Skeletal muscle tissue (tissue), 4 donors: ENCODE results near the gene BICDL2. TPM values are rescaled to one million over a fixed set of nuclear protein-coding genes. Genes with fewer than 3 reads are reported as not detected.
"Not testable (repeated sequence)": the region's sequence is repeated elsewhere in the genome, so short reads cannot be mapped to it uniquely, and the experiment has no call there.

ENCODE experiments used
- H3K27ac ChIP-seq: one replicate; pipeline ENCODE4 v1.7.0; 2013; ENCODE audit warnings: mild to moderate bottlenecking, low read depth, low read length, inconsistent platforms
- H3K27me3 ChIP-seq, 3 donors: one replicate each; pipeline ENCODE4 v1.7.0; 2013; ENCODE audit warnings: low read length in 3 of 3; ENCODE audit not compliant: control insufficient read depth in 3 of 3, insufficient read depth in 3 of 3
- H3K36me3 ChIP-seq, 3 donors: one replicate each; pipeline ENCODE4 v1.7.0; 2013; ENCODE audit warnings: low read length in 3 of 3; ENCODE audit not compliant: control insufficient read depth in 3 of 3, insufficient read depth in 3 of 3
- H3K4me1 ChIP-seq, 3 donors: one replicate each; pipeline ENCODE4 v1.7.0; 2013; ENCODE audit warnings: low read length in 3 of 3, mild to moderate bottlenecking in 3 of 3; ENCODE audit not compliant: control insufficient read depth in 3 of 3, insufficient read depth in 3 of 3
- H3K4me3 ChIP-seq, 3 donors: one replicate each; pipeline ENCODE4 v1.7.0; 2013; ENCODE audit warnings: low read length in 3 of 3
- H3K9ac ChIP-seq, 3 donors: one replicate each; pipeline ENCODE4 v1.7.0; 2013; ENCODE audit warnings: low read length in 3 of 3, mild to moderate bottlenecking in 3 of 3, moderate library complexity in 2 of 3, low read depth in 1 of 3
- H3K9me3 ChIP-seq, 3 donors: one replicate each; pipeline ENCODE4 v1.7.0; 2013; ENCODE audit warnings: low read length in 3 of 3; ENCODE audit not compliant: control insufficient read depth in 3 of 3
- total RNA-seq: library from RNA; depleted of rRNA; stranded (reverse); fragments of >200 nt; gene quantifications from one replicate; pipeline ENCODE4 v1.2.3, GENCODE V29; 2014
- donor health status: Osteomylitis.

BICDL2 gene
- total RNA-seq, 1 donor from 2014 or later: not detected

GRCh38 chr16:3075523-3075915, 38.8 kb upstream of the BICDL2 start:
- H3K9ac ChIP-seq: no peak overlapping the region
- no peak overlapping the region for H3K27ac ChIP-seq
- H3K27me3 ChIP-seq: peaks cover 0 to 4% (median 4%) of the 10 kb centered on the region in 3 donors
- H3K36me3 ChIP-seq: no peaks in the 10 kb centered on the region
- H3K9me3 ChIP-seq: no peaks in the 10 kb centered on the region
- H3K4me1 ChIP-seq: peaks cover 0 to 6% (median 5%) of the 10 kb centered on the region in 3 donors
- H3K4me3 ChIP-seq: no peak overlapping the region

GRCh38 chr16:3074860-3075522, 38.2 kb upstream of the BICDL2 start:
- no peaks in the 10 kb centered on the region for H3K36me3 ChIP-seq
- H3K27ac ChIP-seq: no peak overlapping the region

GRCh38 chr16:3073448-3073847, 36.7 kb upstream of the BICDL2 start:
- H3K27me3 ChIP-seq: peaks cover 0 to 4% (median 4%) of the 10 kb centered on the region in 3 donors
- H3K9ac ChIP-seq: no peak overlapping the region
- H3K4me1 ChIP-seq: peaks cover 0 to 7% (median 6%) of the 10 kb centered on the region in 3 donors
- no peaks in the 10 kb centered on the region for H3K9me3 ChIP-seq
- no peak overlapping the region for H3K27ac ChIP-seq
- peaks cover 0 to 8% (median 1%) of the 10 kb centered on the region in 3 donors for H3K36me3 ChIP-seq
- H3K4me3 ChIP-seq: no peak overlapping the region

More at GRCh38 chr16:3074860-3075522, 38.2 kb upstream of the BICDL2 start:
- H3K4me3 ChIP-seq: no peak overlapping the region
- H3K9ac ChIP-seq: no peak overlapping the region
- peaks cover 0 to 6% (median 5%) of the 10 kb centered on the region in 3 donors for H3K4me1 ChIP-seq
- no peaks in the 10 kb centered on the region for H3K9me3 ChIP-seq
- H3K27me3 ChIP-seq: peaks cover 0 to 4% (median 4%) of the 10 kb centered on the region in 3 donors

- not testable (repeated sequence) for H3K9me3 ChIP-seq, H3K4me3 ChIP-seq, H3K27ac ChIP-seq
Measured at GRCh38 chr16:3072576-3073263, 36.0 kb upstream of the BICDL2 start.

GRCh38 chr16:3072148-3072547, 35.4 kb upstream of the BICDL2 start:
- H3K9ac ChIP-seq, H3K9me3 ChIP-seq, H3K27ac ChIP-seq, H3K4me3 ChIP-seq, H3K27me3 ChIP-seq: not testable (repeated sequence)
- H3K36me3 ChIP-seq: peaks cover 0 to 11% (median 7%) of the 10 kb centered on the region in 3 donors
- peaks cover 6 to 19% (median 8%) of the 10 kb centered on the region in 3 donors for H3K4me1 ChIP-seq

More at GRCh38 chr16:3072576-3073263, 36.0 kb upstream of the BICDL2 start:
- H3K27me3 ChIP-seq, H3K9ac ChIP-seq: not testable (repeated sequence)
- peaks cover 6 to 13% (median 6%) of the 10 kb centered on the region in 3 donors for H3K4me1 ChIP-seq
- peaks cover 0 to 11% (median 7%) of the 10 kb centered on the region in 3 donors for H3K36me3 ChIP-seq

GRCh38 chr16:3071655-3072054, 34.9 kb upstream of the BICDL2 start:
- Histone ChIP-seq H3K4me1 (peaks cover 6 to 22% (median 13%) of the 10 kb centered on the region in 3 donors), H3K9me3 (no peaks in the 10 kb centered on the region), H3K27me3 (peaks cover 0 to 4% (median 4%) of the 10 kb centered on the region in 3 donors), H3K9ac (no peak overlapping the region), H3K27ac (no peak overlapping the region), H3K36me3 (peaks cover 0 to 11% (median 7%) of the 10 kb centered on the region in 3 donors), H3K4me3 (no peak overlapping the region)

GRCh38 chr16:3070608-3071111, 33.9 kb upstream of the BICDL2 start:
- no peak overlapping the region for H3K4me3 ChIP-seq
- H3K4me1 ChIP-seq: peaks cover 15 to 32% (median 23%) of the 10 kb centered on the region in 3 donors
- no peak overlapping the region for H3K9ac ChIP-seq
- H3K27me3 ChIP-seq: peaks cover 0 to 4% (median 4%) of the 10 kb centered on the region in 3 donors
- no peak overlapping the region for H3K27ac ChIP-seq
- H3K9me3 ChIP-seq: no peaks in the 10 kb centered on the region
- peaks cover 0 to 11% (median 7%) of the 10 kb centered on the region in 3 donors for H3K36me3 ChIP-seq

GRCh38 chr16:3069146-3069545, 32.4 kb upstream of the BICDL2 start:
- H3K9ac ChIP-seq, H3K27me3 ChIP-seq, H3K4me3 ChIP-seq, H3K9me3 ChIP-seq, H3K27ac ChIP-seq: not testable (repeated sequence)
- H3K4me1 ChIP-seq: peaks cover 26 to 41% (median 33%) of the 10 kb centered on the region in 3 donors
- H3K36me3 ChIP-seq: peaks cover 0 to 11% (median 7%) of the 10 kb centered on the region in 3 donors

GRCh38 chr16:3068487-3068886, 31.7 kb upstream of the BICDL2 start:
- peaks cover 0 to 11% (median 7%) of the 10 kb centered on the region in 3 donors for H3K36me3 ChIP-seq
- no peaks in the 10 kb centered on the region for H3K9me3 ChIP-seq
- peaks cover 22 to 40% (median 33%) of the 10 kb centered on the region in 3 donors for H3K4me1 ChIP-seq
- H3K9ac ChIP-seq: peak overlapping the region in 2 of 3 donors; percentile 10 to 16
- H3K27me3 ChIP-seq: peaks cover 0 to under 1% (median 0%) of the 10 kb centered on the region in 3 donors
- H3K4me3 ChIP-seq: no peak overlapping the region
- H3K27ac ChIP-seq: no peak overlapping the region

GRCh38 chr16:3066440-3066748, 29.6 kb upstream of the BICDL2 start:
- peak overlapping the region; percentile 24 to 85 (median 84) for H3K4me3 ChIP-seq
- peaks cover 0 to 11% (median 7%) of the 10 kb centered on the region in 3 donors for H3K36me3 ChIP-seq
- no peaks in the 10 kb centered on the region for H3K27me3 ChIP-seq
- H3K9me3 ChIP-seq: no peaks in the 10 kb centered on the region
- peak overlapping the region in 2 of 3 donors; percentile 73 to 89 for H3K9ac ChIP-seq
- peaks cover 27 to 43% (median 40%) of the 10 kb centered on the region in 3 donors for H3K4me1 ChIP-seq
- H3K27ac ChIP-seq: no peak overlapping the region
